ENCODE measurements around the gene COASY. TPM values are rescaled to one million over a fixed set of nuclear protein-coding genes. Genes with fewer than 3 reads are reported as not detected.

The COASY gene
- total RNA-seq, 2 experiments from 2014 or later = 59.5 to 60.9 TPM

DNA sequence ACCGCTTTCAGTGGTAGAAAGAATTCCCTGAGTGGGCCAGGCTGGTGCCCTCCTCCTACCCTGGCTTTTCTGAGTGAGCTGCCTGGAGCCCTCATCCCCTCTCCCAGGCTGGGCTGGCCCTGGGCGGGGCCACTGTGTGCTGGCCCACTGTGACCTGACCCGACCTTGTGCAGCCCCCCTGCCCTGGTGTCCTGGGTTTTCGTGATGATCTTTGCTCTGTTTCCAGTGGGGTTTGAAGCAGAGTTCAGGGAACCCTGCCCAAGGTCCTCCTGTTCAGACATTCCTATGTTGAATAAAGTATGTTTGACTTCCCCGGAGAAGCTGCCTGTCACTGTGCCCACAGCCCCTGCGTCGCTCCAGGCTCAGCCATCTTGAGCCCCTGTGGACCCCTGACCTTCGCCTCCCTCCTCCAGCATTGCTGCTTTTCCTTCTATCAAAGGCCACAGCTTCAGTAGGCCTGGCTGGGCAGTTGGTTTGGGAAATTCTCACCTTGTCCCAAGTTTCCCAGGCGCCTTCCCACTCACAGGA lies 39.6 kb upstream of the COASY start:
- intact Hi-C loops (cut with micrococcal nuclease) = no loop called here
- Mint-ChIP-seq H3K36me3 (ENCODE audit: low read depth) (no peaks in the 10 kb centered on the region), H3K4me1 (ENCODE audit: low read depth) (peaks cover 10% of the 10 kb centered on the region), H3K4me3 (no peak overlapping the region), H3K27ac (no peak overlapping the region), H3K9me3 (no peaks in the 10 kb centered on the region), H3K27me3 (no peaks in the 10 kb centered on the region)
- no peak for DNase-seq
- ATAC-seq = no peak
- POLR2A ChIA-PET = no interaction called here
- TF ChIP-seq, protein P1, sequence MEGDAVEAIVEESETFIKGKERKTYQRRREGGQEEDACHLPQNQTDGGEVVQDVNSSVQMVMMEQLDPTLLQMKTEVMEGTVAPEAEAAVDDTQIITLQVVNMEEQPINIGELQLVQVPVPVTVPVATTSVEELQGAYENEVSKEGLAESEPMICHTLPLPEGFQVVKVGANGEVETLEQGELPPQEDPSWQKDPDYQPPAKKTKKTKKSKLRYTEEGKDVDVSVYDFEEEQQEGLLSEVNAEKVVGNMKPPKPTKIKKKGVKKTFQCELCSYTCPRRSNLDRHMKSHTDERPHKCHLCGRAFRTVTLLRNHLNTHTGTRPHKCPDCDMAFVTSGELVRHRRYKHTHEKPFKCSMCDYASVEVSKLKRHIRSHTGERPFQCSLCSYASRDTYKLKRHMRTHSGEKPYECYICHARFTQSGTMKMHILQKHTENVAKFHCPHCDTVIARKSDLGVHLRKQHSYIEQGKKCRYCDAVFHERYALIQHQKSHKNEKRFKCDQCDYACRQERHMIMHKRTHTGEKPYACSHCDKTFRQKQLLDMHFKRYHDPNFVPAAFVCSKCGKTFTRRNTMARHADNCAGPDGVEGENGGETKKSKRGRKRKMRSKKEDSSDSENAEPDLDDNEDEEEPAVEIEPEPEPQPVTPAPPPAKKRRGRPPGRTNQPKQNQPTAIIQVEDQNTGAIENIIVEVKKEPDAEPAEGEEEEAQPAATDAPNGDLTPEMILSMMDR (IDR thresholded peaks at IDR 0.05) = no peak
- CTCF ChIA-PET = interaction anchor here (0.9 to 1.6 kb wide), 2 partner anchors 94 to 116 kb away, joined by 3 to 4 read pairs; no protein-coding TSS in a partner anchor

DNA sequence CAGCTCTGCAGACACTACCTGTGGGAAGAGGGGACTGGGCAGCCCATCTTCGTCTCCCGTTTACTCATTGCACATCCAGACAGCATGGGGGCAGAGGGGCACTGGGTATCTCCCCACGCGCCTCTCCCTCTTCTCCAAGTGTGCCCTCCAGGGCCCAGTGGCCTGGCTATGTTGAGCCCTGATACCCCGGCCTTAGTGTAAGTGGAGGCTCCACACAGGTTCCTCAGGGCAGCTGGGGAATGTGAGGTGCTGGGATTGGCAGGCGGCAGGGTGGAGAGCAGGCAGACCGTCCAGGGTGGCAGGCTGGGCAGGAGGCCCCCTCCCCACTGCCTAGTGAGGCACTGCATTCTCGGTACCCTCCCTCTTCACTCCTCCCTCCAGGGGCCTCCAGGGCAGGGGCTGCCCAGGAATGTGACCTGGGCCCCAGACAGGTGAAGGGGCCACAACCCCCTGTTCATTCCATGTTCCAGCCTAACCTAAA lies 39.1 kb upstream of the COASY start:
- Mint-ChIP-seq H3K4me1 (ENCODE audit: low read depth) (peaks cover 11% of the 10 kb centered on the region), H3K27ac (no peak overlapping the region), H3K4me3 (no peak overlapping the region), H3K27me3 (no peaks in the 10 kb centered on the region), H3K36me3 (ENCODE audit: low read depth) (no peaks in the 10 kb centered on the region), H3K9me3 (no peaks in the 10 kb centered on the region)
- CTCF ChIA-PET = interaction anchor here (0.9 to 1.6 kb wide), 2 partner anchors 95 to 117 kb away, joined by 3 to 4 read pairs; no protein-coding TSS in a partner anchor
- intact Hi-C loops (cut with micrococcal nuclease) = no loop called here
- no peak for DNase-seq
- TF ChIP-seq, protein P1 (IDR thresholded peaks at IDR 0.05) = no peak
- ATAC-seq = no peak
- POLR2A ChIA-PET = no interaction called here

DNA sequence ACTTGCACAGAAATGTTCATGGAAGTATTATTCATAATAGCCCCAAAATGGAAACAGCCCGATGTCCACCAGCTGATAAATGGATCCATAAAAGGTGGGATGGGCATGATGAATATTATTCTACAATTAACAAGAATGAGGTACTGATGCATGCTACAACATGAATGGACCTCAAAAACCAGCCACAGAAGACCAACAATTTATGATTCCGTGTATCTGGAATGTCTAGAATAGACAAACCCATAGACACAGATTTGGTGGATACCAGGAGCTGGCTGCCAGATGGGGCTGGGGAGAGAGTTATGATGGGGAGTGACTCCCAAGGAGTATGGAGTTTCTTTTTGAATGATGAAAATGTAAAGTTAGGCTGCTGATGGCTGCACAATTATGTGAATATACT lies 36.7 kb upstream of the COASY start:
- intact Hi-C loops (cut with micrococcal nuclease) = loop anchor here (5.0 kb wide), 1 partner anchor 203 kb away; no protein-coding TSS in a partner anchor
- ChIA-PET POLR2A (no interaction called here), CTCF (interaction anchor here (0.9 kb wide), 1 partner anchor 65 kb away, joined by 3 read pairs; no protein-coding TSS in a partner anchor)
- ATAC-seq = no peak
- TF ChIP-seq, protein P1 (IDR thresholded peaks at IDR 0.05) = no peak
- Mint-ChIP-seq H3K27ac (no peak overlapping the region), H3K9me3 (no peaks in the 10 kb centered on the region), H3K4me1 (ENCODE audit: low read depth) (peaks cover 24% of the 10 kb centered on the region), H3K27me3 (no peaks in the 10 kb centered on the region), H3K36me3 (ENCODE audit: low read depth) (no peaks in the 10 kb centered on the region), H3K4me3 (no peak overlapping the region)
- no peak for DNase-seq

DNA sequence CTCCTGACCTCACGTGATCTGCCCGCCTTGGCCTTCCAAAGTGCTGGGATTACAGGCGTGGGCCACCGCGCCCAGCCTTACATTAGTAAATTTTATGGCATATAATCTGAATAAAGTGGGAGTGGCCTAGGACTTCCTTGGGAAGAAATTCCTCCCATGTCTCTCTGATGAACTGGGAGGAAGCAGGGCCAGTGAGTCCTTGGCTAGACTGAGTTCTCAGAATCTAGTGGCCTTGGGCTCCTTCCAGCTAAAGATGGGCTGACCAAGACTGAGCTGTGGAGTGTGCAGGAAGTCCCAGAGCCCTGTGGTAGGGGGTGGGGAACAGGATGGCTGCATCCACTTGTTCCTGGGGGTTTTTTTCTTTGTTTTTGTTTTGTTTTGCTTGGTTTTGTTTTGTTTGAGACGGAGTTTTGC lies 35.9 kb upstream of the COASY start:
- intact Hi-C loops (cut with micrococcal nuclease) = loop anchor here (5.0 kb wide), 1 partner anchor 204 kb away; no protein-coding TSS in a partner anchor

More for the DNA sequence above, 35.9 kb upstream of the COASY start:
- Mint-ChIP-seq H3K9me3 (no peaks in the 10 kb centered on the region), H3K36me3 (ENCODE audit: low read depth) (no peaks in the 10 kb centered on the region), H3K4me3 (no peak overlapping the region), H3K27me3 (no peaks in the 10 kb centered on the region), H3K27ac (no peak overlapping the region), H3K4me1 (ENCODE audit: low read depth) (peaks cover 32% of the 10 kb centered on the region)
- TF ChIP-seq, protein P1 (IDR thresholded peaks at IDR 0.05) = no peak
- no peak for ATAC-seq
- ChIA-PET CTCF (interaction anchor here (0.9 to 4.9 kb wide), 2 partner anchors 10 to 104 kb away, joined by 3 to 37 read pairs; partner anchors contain the start of gene CAVIN1), POLR2A (no interaction called here)
- no peak for DNase-seq
